HCT116 (cell line): Measurements from ENCODE around the gene SHISAL1. TPM values are rescaled to one million over a fixed set of nuclear protein-coding genes. Genes with fewer than 3 reads are reported as not detected.

Source experiments
- ATAC-seq: fragments of 200-7000 bp; cut with Tn5 transposase; 2 replicates; pipeline ENCODE4 v1.9.1; 2020; ENCODE audit warnings: mild to moderate bottlenecking, moderate library complexity
- BruUV-seq: library from RNA; stranded (reverse); fragments of 400-500 nt; replicated peaks from 2 replicates; lab custom pipeline; 2021; lab: Mats Ljungman, UMichigan
- CTCF ChIA-PET: fragments of 300-600 bp; sonication (Branson Sonifier 250); formaldehyde crosslinking; loops from one replicate; lab custom pipeline; 2021; ENCODE audit warnings: antibody characterized with exemption; lab: Charles Lee
- POLR2A ChIA-PET: fragments of 300-600, 350-600 bp; sonication (Branson Sonifier 250); formaldehyde crosslinking; loops from one replicate; lab custom pipeline; 2021; ENCODE audit warnings: antibody characterized with exemption; lab: Charles Lee
- RAD21 ChIA-PET, 2 experiments: fragments of 300-600 bp; sonication (Branson Sonifier 250); formaldehyde crosslinking; loops; one replicate each; lab custom pipeline; 2023; ENCODE audit warnings: low total read pairs in 2 of 2; ENCODE audit not compliant: uncharacterized antibody in 2 of 2, unreplicated experiment in 2 of 2, low non-redundant PET in 1 of 2; lab: Charles Lee
- DNase-seq: peaks from one replicate; pipeline ENCODE4 v3.0.0-alpha.2; 2010; ENCODE audit warnings: low read depth, low spot score
- H2AFZ ChIP-seq: fragments of 200-600 bp; shearing (Covaris generic), sonication (generic); 2 replicates; pipeline ENCODE4 v1.6.1; 2017; ENCODE audit warnings: low read depth, mixed run types, mixed read lengths, antibody characterized with exemption, low read length; ENCODE audit not compliant: poor library complexity, severe bottlenecking
- H3K27ac ChIP-seq: 2 replicates; pipeline ENCODE4 v1.5.1; 2012; ENCODE audit warnings: low read depth, low read length
- H3K27me3 ChIP-seq: fragments of 200-600 bp; sonication (generic); 2 replicates; pipeline ENCODE4 v1.6.1; 2016; ENCODE audit warnings: mixed run types, low read length, mixed read lengths; ENCODE audit not compliant: insufficient read depth
- H3K36me3 ChIP-seq, 2 experiments: fragments of 200-500 bp in 1 of 2; fragments of 200-600 bp in 1 of 2; sonication (Bioruptor generic) in 1 of 2; sonication (generic) in 1 of 2; 2 replicates each; pipeline versions ENCODE4 v1.5.1 to v1.6.1; 2014 to 2016; ENCODE audit warnings: low read length in 2 of 2, inconsistent platforms in 1 of 2, mixed read lengths in 1 of 2, mixed run types in 1 of 2; ENCODE audit not compliant: insufficient read depth in 2 of 2, control insufficient read depth in 1 of 2
- H3K4me1 ChIP-seq, 2 experiments: fragments of 200-600 bp in 1 of 2; sonication (generic) in 1 of 2; 2 replicates each; pipeline versions ENCODE4 v1.5.1 to v1.6.1; 2012 to 2017; ENCODE audit warnings: low read length in 2 of 2, inconsistent platforms in 1 of 2, mild to moderate bottlenecking in 1 of 2, mixed read lengths in 1 of 2, mixed run types in 1 of 2, moderate library complexity in 1 of 2; ENCODE audit not compliant: insufficient read depth in 2 of 2, control insufficient read depth in 1 of 2
- H3K4me2 ChIP-seq: fragments of 200-600 bp; sonication (generic); 2 replicates; pipeline ENCODE4 v1.6.1; 2017; ENCODE audit warnings: mixed run types, low read length, mixed read lengths
- H3K4me3 ChIP-seq, 2 experiments: fragments of 200-600 bp in 1 of 2; sonication (generic) in 1 of 2; replicated peaks in 1 of 2; 2 replicates each; pipeline ENCODE4 v1.5.1; 2011 to 2016; ENCODE audit warnings: low read length in 2 of 2, control low read depth in 1 of 2, low read depth in 1 of 2, mild to moderate bottlenecking in 1 of 2, mixed read lengths in 1 of 2, mixed run types in 1 of 2
- H3K79me2 ChIP-seq: fragments of 200-600 bp; sonication (generic); 2 replicates; pipeline ENCODE4 v1.6.1; 2017; ENCODE audit warnings: mild to moderate bottlenecking, mixed run types, low read length, moderate library complexity, mixed read lengths; ENCODE audit not compliant: insufficient read depth
- H3K9ac ChIP-seq: fragments of 200-600 bp; sonication (generic); 2 replicates; pipeline ENCODE4 v1.6.1; 2016; ENCODE audit warnings: low read length, mixed read lengths
- H3K9me2 ChIP-seq: fragments of 200-600 bp; sonication (generic), shearing (Covaris generic); 2 replicates; pipeline ENCODE4 v1.6.1; 2017; ENCODE audit warnings: mixed run types, mild to moderate bottlenecking, moderate library complexity; ENCODE audit not compliant: insufficient read depth
- H3K9me3 ChIP-seq, 2 experiments: fragments of 200-500 bp in 1 of 2; fragments of 200-600 bp in 1 of 2; sonication (Bioruptor generic) in 1 of 2; sonication (generic) in 1 of 2; 2 replicates each; pipeline ENCODE4 v1.6.1; 2014 to 2017; ENCODE audit warnings: low read length in 2 of 2, mixed read lengths in 2 of 2, inconsistent platforms in 1 of 2, low read depth in 1 of 2, mild to moderate bottlenecking in 1 of 2, mixed run types in 1 of 2, moderate library complexity in 1 of 2; ENCODE audit not compliant: control insufficient read depth in 1 of 2, insufficient read depth in 1 of 2
- H4K20me1 ChIP-seq: fragments of 200-600 bp; sonication (generic), shearing (Covaris generic); 2 replicates; pipeline ENCODE4 v1.6.1; 2017; ENCODE audit warnings: mixed run types, mild to moderate bottlenecking, moderate library complexity; ENCODE audit not compliant: insufficient read depth
- ATF3 ChIP-seq: IDR thresholded peaks from 2 replicates; pipeline ENCODE4 v1.6.1; 2012
- CBX3 ChIP-seq: IDR thresholded peaks from 2 replicates; pipeline ENCODE4 v1.6.1; 2012; ENCODE audit warnings: low read depth
- CEBPB ChIP-seq: IDR thresholded peaks from 2 replicates; pipeline ENCODE4 v1.6.1; 2012; ENCODE audit warnings: low read depth
- CTCF ChIP-seq, 3 experiments: fragments of 200-600 bp in 1 of 3; sonication (generic) in 1 of 3; IDR thresholded peaks in 2 of 3; conservative IDR thresholded peaks in 1 of 3; 2 replicates each; pipeline ENCODE4 v1.5.1; 2012 to 2017; ENCODE audit warnings: low read depth in 2 of 3, low read length in 2 of 3, antibody characterized with exemption in 1 of 3, borderline replicate concordance in 1 of 3, control low read depth in 1 of 3, mild to moderate bottlenecking in 1 of 3, mixed read lengths in 1 of 3, mixed run types in 1 of 3, moderate library complexity in 1 of 3; ENCODE audit not compliant: insufficient read depth in 1 of 3
- EZH2 ChIP-seq: fragments of 200-600 bp; sonication (generic); IDR thresholded peaks from 2 replicates; pipeline ENCODE4 v1.6.1; 2017; ENCODE audit warnings: antibody characterized with exemption, mixed run types
- POLR2A ChIP-seq: IDR thresholded peaks from 2 replicates; pipeline ENCODE4 v1.7.0; 2011; ENCODE audit warnings: borderline replicate concordance; ENCODE audit not compliant: insufficient read depth, insufficient read length; ENCODE audit errors: extremely low read depth
- RAD21 ChIP-seq: IDR thresholded peaks from 2 replicates; pipeline ENCODE4 v1.6.1; 2012; ENCODE audit warnings: low read depth, mild to moderate bottlenecking
- REST ChIP-seq: IDR thresholded peaks from 2 replicates; pipeline ENCODE4 v1.6.1; 2012; ENCODE audit warnings: low read depth
- SP1 ChIP-seq: IDR thresholded peaks from 2 replicates; pipeline ENCODE4 v1.6.1; 2012; ENCODE audit warnings: low read depth
- TCF7L2 ChIP-seq: IDR thresholded peaks from 2 replicates; pipeline ENCODE4 v1.7.0; 2011; ENCODE audit warnings: borderline replicate concordance, inconsistent platforms; ENCODE audit not compliant: insufficient read depth, insufficient read length; ENCODE audit errors: extremely low read depth
- ZFX ChIP-seq: fragments of 450-650 bp; IDR thresholded peaks from 2 replicates; pipeline ENCODE4 v1.6.1; 2017
- intact Hi-C: fragments of 100-400 bp; cut with micrococcal nuclease; formaldehyde crosslinking; loops from 2 replicates; pipeline ENCODE4 v1.10.0; 2022
- total RNA-seq: library from RNA; stranded (reverse); gene quantifications from one replicate; pipeline ENCODE4 v1.2.1, GENCODE V29; 2021; ENCODE audit not compliant: unreplicated experiment
- TF ChIP-seq, protein P1 (sequence below): IDR thresholded peaks from 2 replicates; pipeline ENCODE4 v1.6.1; 2012

SHISAL1 gene
- total RNA-seq, 1 experiment from 2014 or later = not detected

GRCh38 chr22:44357966-44358465 is 45.3 kb upstream of the SHISAL1 start:
- ATAC-seq = no peak
- H3K27ac ChIP-seq = no peak overlapping the region
- intact Hi-C loops = no loop called here
- no peaks in the 10 kb centered on the region for H3K9me3 ChIP-seq
- no peak overlapping the region for H3K4me3 ChIP-seq
- no peaks in the 10 kb centered on the region; a peak in 1 of 4 replicates for H3K4me1 ChIP-seq
- TF ChIP-seq CBX3 (no peak), POLR2A (no peak), REST (no peak), EZH2 (no peak), SP1 (no peak), ZFX (no peak), CEBPB (no peak), ATF3 (no peak), RAD21 (no peak), TCF7L2 (no peak), CTCF (IDR thresholded peaks at IDR 0.05 in 2 of 3, conservative IDR thresholded peaks at IDR 0.05 in 1 of 3; ENCODE audit: borderline replicate concordance in 1 of 3, insufficient read depth in 1 of 3, low read depth in 2 of 3, low read length in 2 of 3) (no peak)
- TF ChIP-seq, protein P1, sequence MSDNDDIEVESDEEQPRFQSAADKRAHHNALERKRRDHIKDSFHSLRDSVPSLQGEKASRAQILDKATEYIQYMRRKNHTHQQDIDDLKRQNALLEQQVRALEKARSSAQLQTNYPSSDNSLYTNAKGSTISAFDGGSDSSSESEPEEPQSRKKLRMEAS = no peak
- H3K36me3 ChIP-seq = no peaks in the 10 kb centered on the region
- ChIA-PET POLR2A (no interaction called here), CTCF (no interaction called here), RAD21 (no interaction called here)
- H3K9ac ChIP-seq = no peak overlapping the region
- no peak overlapping the region for H3K4me2 ChIP-seq
- no peaks in the 10 kb centered on the region for H3K27me3 ChIP-seq
- no TSS peak for BruUV-seq
- H4K20me1 ChIP-seq = no peaks in the 10 kb centered on the region
- H3K9me2 ChIP-seq = no peaks in the 10 kb centered on the region
- no peaks in the 10 kb centered on the region for H3K79me2 ChIP-seq
- no peak overlapping the region for H2AFZ ChIP-seq
- no peak for DNase-seq
